Right kidney (tissue), 1 donor: Measurements from ENCODE around the gene WBP11.
"Not testable (repeated sequence)": the region's sequence is repeated elsewhere in the genome, so short reads cannot be mapped to it uniquely, and the experiment has no call there.

Experiments used
- DNase-seq: peaks from one replicate; pipeline ENCODE4 v3.0.0-alpha.2; 2016

The WBP11 gene

GRCh38 chr12:14773685-14774073, 29.6 kb downstream of the WBP11 start:
- peak; percentile 92 for DNase-seq

DNA sequence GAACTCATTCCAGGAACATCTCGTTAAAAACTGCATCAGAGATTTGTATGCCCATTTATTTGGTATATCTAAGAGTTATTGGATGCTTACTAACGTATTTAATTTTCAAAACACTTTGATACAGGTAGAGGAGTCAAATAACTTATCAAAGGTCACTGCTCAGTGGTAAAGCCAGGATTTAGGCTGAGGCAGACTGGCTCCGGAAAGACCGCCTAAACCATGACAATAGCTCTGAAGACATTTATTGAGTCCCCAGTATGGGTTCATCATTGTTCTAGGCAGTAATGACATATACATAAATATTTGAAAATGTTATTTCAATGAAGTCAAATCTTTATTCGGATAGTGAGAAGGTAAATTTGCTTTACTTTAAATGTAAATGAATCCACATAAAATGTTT, 30.3 kb downstream of the WBP11 start:
- DNase-seq = no peak

DNA sequence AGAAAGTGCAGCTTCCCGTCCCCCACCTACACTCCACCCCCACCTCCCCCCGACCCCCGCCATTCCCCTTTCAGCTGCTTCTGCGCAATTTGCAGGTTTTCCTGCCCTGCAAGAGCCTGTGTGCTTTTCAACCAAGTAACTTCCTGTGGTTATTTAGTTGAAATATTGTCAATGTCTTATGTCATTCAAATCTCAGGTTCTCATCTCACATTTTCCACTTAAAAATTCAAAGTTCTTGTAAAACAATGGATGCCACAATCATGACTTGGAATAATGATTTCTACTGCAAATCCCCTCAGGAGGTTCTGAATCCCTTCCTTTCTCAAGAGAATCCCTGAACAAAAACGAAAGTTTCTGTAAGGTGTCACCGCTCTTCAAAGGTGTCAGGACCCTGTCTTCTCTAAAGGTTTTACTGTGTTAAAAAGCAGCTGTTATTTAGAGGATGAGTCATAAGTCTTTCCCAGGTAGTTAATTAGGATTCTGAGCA, 31.6 kb downstream of the WBP11 start:
- peak; percentile 41 for DNase-seq

DNA sequence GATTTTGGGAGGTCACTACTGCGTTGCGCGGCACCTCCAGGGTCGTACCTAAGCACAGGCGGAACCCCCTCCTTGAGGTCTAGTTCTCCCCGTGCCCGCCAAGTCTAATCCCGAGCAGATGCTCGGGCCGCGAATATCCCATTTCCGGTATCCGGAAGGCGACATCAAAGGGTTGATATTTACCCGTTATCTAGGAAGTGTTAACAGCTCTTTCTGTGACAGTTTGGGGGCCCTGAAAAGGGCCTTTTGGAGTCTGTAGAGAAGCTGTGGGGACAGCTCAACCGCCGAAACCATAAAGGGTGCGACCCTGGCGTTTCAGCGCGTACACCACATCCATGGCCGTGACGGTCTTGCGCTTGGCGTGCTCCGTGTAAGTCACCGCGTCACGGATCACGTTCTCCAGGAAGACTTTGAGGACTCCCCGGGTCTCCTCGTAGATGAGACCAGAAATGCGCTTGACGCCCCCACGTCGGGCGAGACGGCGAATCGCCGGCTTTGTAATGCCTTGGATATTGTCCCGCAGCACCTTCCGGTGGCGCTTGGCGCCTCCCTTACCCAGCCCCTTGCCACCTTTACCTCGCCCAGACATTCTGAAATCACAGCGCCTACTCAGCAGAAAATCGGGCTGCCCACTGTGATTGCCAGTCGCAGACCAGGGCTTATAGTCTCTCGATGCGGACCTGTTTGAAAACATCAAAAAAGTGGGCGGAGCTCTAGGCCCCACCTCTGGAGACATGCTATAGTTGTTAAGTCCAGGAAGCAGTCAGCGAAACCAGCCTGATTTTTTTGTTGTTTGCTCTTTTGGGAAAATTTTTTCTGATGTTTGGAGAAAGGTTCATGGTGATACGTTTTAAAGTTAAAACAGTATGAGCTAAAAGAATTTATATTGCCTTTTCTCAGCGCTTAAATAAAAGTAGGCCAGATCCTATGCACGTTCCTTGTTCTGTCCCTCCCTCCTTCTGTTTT, 32.5 kb downstream of the WBP11 start:
- DNase-seq = peak; percentile 93

GRCh38 chr12:14769969-14770495, 33.2 kb downstream of the WBP11 start:
- DNase-seq = peak; percentile 94

DNA sequence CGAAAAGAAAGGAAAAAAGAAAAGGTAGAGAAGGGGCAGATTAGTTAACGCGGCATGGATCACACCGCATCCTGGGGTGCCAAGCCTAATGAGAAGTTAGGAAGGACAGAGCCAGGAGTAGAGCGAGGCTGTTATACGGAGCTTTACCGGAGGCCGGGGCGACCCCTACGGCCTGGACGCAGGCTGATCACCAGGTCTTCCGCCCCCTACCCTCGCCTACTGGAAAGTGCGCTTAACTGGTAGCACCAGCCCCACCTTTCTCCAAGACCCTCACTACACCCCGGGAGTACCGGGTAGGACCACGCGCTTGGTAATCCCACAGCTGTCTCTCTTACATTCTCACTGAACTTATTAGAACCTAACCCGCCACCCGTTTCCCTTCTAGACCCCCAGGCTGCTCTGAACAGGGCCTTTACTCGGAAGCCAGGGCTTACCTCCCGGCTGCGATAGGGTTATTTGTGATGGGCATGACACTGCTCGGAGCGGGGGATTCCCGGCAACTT, 33.8 kb downstream of the WBP11 start:
- DNase-seq = peak; percentile 81

GRCh38 chr12:14768823-14769405, 34.4 kb downstream of the WBP11 start:
- peak; percentile 31 for DNase-seq

DNA sequence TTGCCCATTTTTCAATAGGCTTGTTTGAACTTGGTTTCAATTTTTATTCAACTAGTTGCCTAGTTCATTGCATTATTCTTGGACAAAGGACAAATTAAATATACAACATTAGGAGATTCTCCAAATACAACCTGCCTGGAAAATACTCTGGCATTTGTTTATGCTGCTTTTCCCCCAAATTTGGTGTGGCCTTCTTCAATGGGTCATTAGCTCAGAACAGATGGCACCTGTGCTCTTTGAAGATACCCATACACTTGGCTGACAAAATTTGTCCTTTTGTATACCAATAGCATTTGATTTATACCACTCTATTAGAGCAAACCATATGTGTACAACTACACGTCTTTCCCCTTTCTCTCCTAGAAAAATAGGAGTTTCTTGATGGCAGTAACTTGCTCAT, 35.7 kb downstream of the WBP11 start:
- DNase-seq = no peak

DNA sequence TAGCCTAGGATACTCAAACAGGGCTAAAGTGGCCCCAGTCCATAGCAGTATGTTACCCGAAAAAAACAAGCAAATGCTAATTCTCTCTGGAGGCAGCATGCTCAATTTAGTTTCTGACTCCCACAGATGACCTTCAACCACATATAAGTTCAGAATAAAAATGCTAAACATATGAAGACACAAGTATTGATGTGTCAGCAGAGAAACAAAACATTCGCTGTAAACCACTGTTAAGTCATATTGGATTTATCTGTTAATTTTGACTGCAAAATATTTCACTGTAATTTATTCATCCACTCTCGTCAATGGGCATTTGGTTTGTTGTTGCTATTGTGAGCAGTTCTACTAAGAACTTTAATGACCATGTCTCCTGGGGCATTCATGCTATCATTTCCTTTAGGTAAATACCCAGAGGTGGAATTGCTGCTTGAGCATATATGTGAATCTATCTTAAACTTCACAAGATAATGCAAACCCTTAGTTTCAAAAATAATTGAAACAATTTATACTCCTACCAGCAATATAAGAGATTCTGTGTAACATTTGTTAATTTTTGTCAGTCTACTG, 36.5 kb downstream of the WBP11 start:
- no peak for DNase-seq

- not testable (repeated sequence) for DNase-seq
Observed at GRCh38 chr12:14766020-14766419, 37.3 kb downstream of the WBP11 start.

DNA sequence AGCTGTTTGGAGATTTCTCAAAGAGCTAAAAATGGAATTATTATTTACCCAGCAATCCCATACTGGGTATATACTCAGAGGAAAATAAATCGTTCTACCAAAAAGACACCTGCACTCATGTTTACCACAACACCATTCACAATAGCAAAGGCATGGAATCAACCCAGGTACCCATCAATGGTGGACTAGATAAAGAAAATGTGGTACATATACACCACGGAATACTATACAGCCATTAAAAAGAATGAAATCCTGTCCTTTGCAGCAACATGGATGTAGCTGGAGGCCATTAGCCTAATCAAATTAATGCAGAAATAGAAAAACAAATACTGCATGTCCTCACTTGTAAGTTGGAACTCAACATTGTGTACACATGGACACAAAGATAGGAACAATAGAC, 37.9 kb downstream of the WBP11 start:
- no peak for DNase-seq

GRCh38 chr12:14759711-14760280, 43.5 kb downstream of the WBP11 start:
- DNase-seq = not testable (repeated sequence)

DNA sequence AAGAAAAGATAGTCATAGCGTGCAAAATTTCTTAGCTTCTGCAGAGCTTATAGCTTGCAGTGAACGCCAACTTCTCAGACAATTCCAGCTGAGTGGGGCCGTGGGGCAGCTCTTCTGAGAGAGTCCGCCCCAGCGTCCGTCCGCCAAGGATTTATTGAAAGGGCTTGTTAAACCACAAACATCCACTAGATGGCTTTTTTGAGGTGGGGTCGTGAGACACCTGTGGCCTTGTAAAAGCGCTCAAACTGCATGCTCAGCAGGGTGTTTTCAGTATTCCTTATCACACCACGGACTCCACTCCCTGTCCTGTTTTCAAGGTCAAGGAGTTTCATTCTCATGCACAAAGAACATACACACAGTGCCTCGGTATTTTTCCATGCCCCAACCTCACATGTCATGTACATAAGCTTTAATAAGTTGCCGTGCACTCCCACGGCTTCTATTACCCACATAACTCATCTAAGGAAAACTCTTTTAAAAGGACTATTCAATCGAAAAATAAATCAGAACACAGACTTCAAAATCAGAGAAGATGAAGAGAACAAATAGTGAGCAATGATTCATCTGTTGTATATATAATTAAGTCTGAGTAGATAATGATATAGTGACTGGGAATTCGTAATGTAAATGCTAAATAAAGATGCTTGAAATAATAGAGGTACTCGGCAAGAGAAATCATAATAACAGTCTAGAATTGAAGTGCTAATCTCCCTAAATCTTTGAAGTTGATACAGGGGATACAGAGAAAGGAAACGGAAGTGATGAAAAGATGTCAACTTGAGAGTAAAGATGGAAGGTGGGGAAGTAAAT, 46.7 kb downstream of the WBP11 start:
- DNase-seq = peak; percentile 25

- no peak for DNase-seq
Observed at GRCh38 chr12:14751986-14752385, 51.3 kb downstream of the WBP11 start.

GRCh38 chr12:14743061-14743460, 60.2 kb downstream of the WBP11 start:
- DNase-seq = no peak

- no peak for DNase-seq
Observed at GRCh38 chr12:14741942-14742341, 61.3 kb downstream of the WBP11 start.

DNA sequence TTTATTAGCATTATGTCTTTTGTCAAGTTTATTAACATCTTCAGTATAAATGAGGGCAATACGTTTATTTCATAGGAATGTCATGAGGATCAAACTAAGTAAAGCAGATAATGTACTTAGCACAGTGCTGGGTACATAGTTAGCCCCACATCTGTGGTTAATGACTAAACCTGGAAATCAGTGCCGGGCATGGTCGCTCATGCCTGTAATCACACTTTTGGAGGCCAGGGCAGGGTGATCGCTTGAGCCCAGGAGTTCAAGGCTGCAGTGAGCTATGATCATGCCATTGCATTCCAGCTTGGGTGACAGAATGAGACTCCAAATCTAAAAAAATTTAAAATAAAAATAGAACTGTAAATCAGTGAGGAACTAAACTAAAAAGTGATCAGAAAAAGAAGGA, 62.1 kb downstream of the WBP11 start:
- DNase-seq = no peak

DNA sequence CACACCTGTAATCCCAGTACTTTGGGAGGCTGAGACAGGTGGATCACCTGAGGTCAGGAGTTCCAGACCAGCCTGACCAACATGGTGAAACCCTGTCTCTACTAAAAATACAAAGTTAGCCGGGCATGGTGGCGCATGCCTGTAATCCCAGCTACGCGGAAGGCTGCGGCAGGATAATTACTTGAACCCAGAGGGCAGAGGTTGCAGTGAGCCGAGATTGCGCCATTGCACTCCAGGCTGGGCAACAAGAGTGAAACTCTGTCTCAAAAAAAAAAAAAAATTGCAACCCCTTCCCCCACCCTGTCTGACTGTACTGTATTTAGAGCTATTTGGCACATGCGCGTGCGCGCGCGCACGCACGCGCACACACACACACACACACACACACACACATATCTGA, 66.8 kb downstream of the WBP11 start:
- not testable (repeated sequence) for DNase-seq
